Sigmoid colon (tissue), 4 donors: Measurements from ENCODE around the gene DPP6.

ENCODE experiments used
- EP300 ChIP-seq, 4 donors: sonication (generic); formaldehyde crosslinking; IDR thresholded peaks; one replicate each; pipeline ENCODE4 v1.6.1; 2017; ENCODE audit warnings: antibody characterized with exemption in 4 of 4
- POLR2A ChIP-seq, 2 donors: fragments of 450-650 bp; IDR thresholded peaks; one replicate each; pipeline ENCODE4 v1.6.1; 2016; ENCODE audit warnings: antibody characterized with exemption in 2 of 2, mild to moderate bottlenecking in 2 of 2, moderate library complexity in 2 of 2

GRCh38 chr7:154188330-154188729 lies 136.1 kb downstream of the DPP6 start:
- no peak for TF ChIP-seq POLR2A (IDR thresholded peaks at IDR 0.05)
- no peak for TF ChIP-seq EP300 (IDR thresholded peaks at IDR 0.05)
